OCI-LY7 (cell line): ENCODE results near the gene FHL1.

ENCODE experiments used
- EZH2phosphoT487 ChIP-seq: fragments of 200-600 bp; sonication (generic); IDR thresholded peaks from 2 replicates; pipeline ENCODE4 v1.6.1; 2018; ENCODE audit warnings: low read depth, borderline replicate concordance, mild to moderate bottlenecking, mixed run types, antibody characterized with exemption, low read length, moderate library complexity, mixed read lengths
- TF ChIP-seq, protein P1 (sequence below): fragments of 200-600 bp; sonication (generic); conservative IDR thresholded peaks from 2 replicates; pipeline ENCODE4 v1.5.1; 2014; ENCODE audit warnings: mild to moderate bottlenecking, antibody characterized with exemption, low read length, moderate library complexity, mixed read lengths

- TF ChIP-seq, protein P1, sequence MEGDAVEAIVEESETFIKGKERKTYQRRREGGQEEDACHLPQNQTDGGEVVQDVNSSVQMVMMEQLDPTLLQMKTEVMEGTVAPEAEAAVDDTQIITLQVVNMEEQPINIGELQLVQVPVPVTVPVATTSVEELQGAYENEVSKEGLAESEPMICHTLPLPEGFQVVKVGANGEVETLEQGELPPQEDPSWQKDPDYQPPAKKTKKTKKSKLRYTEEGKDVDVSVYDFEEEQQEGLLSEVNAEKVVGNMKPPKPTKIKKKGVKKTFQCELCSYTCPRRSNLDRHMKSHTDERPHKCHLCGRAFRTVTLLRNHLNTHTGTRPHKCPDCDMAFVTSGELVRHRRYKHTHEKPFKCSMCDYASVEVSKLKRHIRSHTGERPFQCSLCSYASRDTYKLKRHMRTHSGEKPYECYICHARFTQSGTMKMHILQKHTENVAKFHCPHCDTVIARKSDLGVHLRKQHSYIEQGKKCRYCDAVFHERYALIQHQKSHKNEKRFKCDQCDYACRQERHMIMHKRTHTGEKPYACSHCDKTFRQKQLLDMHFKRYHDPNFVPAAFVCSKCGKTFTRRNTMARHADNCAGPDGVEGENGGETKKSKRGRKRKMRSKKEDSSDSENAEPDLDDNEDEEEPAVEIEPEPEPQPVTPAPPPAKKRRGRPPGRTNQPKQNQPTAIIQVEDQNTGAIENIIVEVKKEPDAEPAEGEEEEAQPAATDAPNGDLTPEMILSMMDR: no peak
- no peak for TF ChIP-seq EZH2phosphoT487
Observed at GRCh38 chrX:136147976-136148375, 643 bp downstream of the FHL1 start.
